Fibroblast of lung (primary cell): ENCODE results near the gene LRAT. TPM values are rescaled to one million over a fixed set of nuclear protein-coding genes. Genes with fewer than 3 reads are reported as not detected.

Experiments used
- DNase-seq, 2 donors: peaks; one replicate each; pipeline versions ENCODE4 v3.0.0 to v3.0.0-alpha.2; 2010; ENCODE audit warnings: low read depth in 2 of 2
- H2AFZ ChIP-seq: 2 replicates; pipeline ENCODE4 v1.5.1; 2012; ENCODE audit warnings: low read length, control low read depth, inconsistent platforms
- H3K27ac ChIP-seq: 2 replicates; pipeline ENCODE4 v1.5.1; 2011; ENCODE audit warnings: low read length, control low read depth; ENCODE audit not compliant: insufficient read depth
- H3K27me3 ChIP-seq: 2 replicates; pipeline ENCODE4 v1.5.1; 2011; ENCODE audit warnings: mild to moderate bottlenecking, low read length; ENCODE audit not compliant: control insufficient read depth, insufficient read depth
- H3K36me3 ChIP-seq: 2 replicates; pipeline ENCODE4 v1.5.1; 2011; ENCODE audit warnings: low read length; ENCODE audit not compliant: control insufficient read depth, insufficient read depth
- H3K4me1 ChIP-seq: 2 replicates; pipeline ENCODE4 v1.5.1; 2011; ENCODE audit warnings: low read length; ENCODE audit not compliant: control insufficient read depth, insufficient read depth; ENCODE audit errors: extremely low read depth
- H3K4me2 ChIP-seq: 2 replicates; pipeline ENCODE4 v1.5.1; 2011; ENCODE audit warnings: low read length, control low read depth; ENCODE audit not compliant: insufficient read depth; ENCODE audit errors: extremely low read depth
- H3K4me3 ChIP-seq, 4 experiments: fragments of 200-600 bp in 1 of 4; sonication (generic) in 1 of 4; replicated peaks in 1 of 4; 2 replicates each; pipeline ENCODE4 v1.5.1; 2011 to 2016; ENCODE audit warnings: low read length in 4 of 4, low read depth in 3 of 4, mild to moderate bottlenecking in 3 of 4, control low read depth in 2 of 4, inconsistent platforms in 1 of 4, mixed read lengths in 1 of 4; ENCODE audit not compliant: insufficient read depth in 1 of 4; ENCODE audit errors: control extremely low read depth in 1 of 4
- H3K79me2 ChIP-seq: 2 replicates; pipeline ENCODE4 v1.5.1; 2012; ENCODE audit warnings: mild to moderate bottlenecking, low read length, inconsistent platforms; ENCODE audit not compliant: control insufficient read depth, insufficient read depth
- H3K9ac ChIP-seq: 2 replicates; pipeline ENCODE4 v1.5.1; 2011; ENCODE audit warnings: mild to moderate bottlenecking, low read length, control low read depth; ENCODE audit not compliant: insufficient read depth
- H3K9me3 ChIP-seq: 2 replicates; pipeline ENCODE4 v1.5.1; 2012; ENCODE audit warnings: low read depth, low read length; ENCODE audit not compliant: control insufficient read depth, insufficient read depth
- H4K20me1 ChIP-seq: 2 replicates; pipeline ENCODE4 v1.5.1; 2011; ENCODE audit warnings: low read length; ENCODE audit not compliant: control insufficient read depth, insufficient read depth; ENCODE audit errors: extremely low read depth
- EZH2 ChIP-seq: IDR thresholded peaks from 2 replicates; pipeline ENCODE4 v1.5.1; 2012; ENCODE audit warnings: low read length, control low read depth, mild to moderate bottlenecking; ENCODE audit errors: missing control alignments
- polyA plus RNA-seq, 2 donors: library from polyadenylated mRNA; depleted of rRNA in 1 of 2; stranded (reverse) in 1 of 2; unstranded in 1 of 2; fragments of >200 nt; gene quantifications; 2 replicates each; pipeline ENCODE4 v1.2.1, GENCODE V29; 2011 to 2012; ENCODE audit warnings: missing spikeins in 1 of 2
- total RNA-seq: library from RNA; depleted of rRNA; stranded (reverse); fragments of >200 nt; gene quantifications from 2 replicates; pipeline ENCODE4 v1.2.1, GENCODE V29; 2014
- TF ChIP-seq, protein P1 (sequence below), 2 donors: IDR thresholded peaks in 1 of 2; conservative IDR thresholded peaks in 1 of 2; 1 replicate in 1 of 2; 2 replicates in 1 of 2; pipeline ENCODE4 v1.5.1; 2011 to 2012; ENCODE audit warnings: low read length in 2 of 2, control low read depth in 1 of 2, inconsistent platforms in 1 of 2, low read depth in 1 of 2, mild to moderate bottlenecking in 1 of 2

The LRAT gene
- total and polyA plus RNA-seq, 2 donors (not counting 1 experiment from before 2014, with no cell fraction given), result under 0.01 to 0.03 TPM

DNA sequence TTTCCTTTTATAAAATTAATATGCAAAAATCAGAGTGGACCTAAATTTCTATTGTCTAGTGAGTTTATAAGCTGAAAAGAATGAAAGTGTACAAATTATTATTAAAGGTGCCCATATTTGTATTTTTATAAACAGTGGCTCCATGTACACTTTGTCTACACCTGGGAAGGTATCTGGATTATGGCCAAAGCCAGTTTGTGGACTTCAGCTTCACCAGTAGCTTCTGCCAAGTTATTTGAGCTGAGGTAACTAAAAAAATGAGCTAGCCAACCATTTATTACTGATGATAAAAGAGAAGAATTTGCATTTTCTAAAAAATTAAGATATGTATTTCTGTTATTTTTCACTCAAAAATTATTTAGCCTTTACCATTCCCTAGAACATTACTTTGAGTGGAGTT is 32.3 kb upstream of the LRAT start:
- H3K9me3 ChIP-seq, result no peaks in the 10 kb centered on the region
- H2AFZ ChIP-seq, result no peak overlapping the region
- no peaks in the 10 kb centered on the region for H4K20me1 ChIP-seq
- H3K4me2 ChIP-seq, result no peak overlapping the region
- H3K27ac ChIP-seq, result no peak overlapping the region
- H3K27me3 ChIP-seq, result no peaks in the 10 kb centered on the region
- H3K79me2 ChIP-seq, result no peaks in the 10 kb centered on the region
- no peak overlapping the region for H3K9ac ChIP-seq
- DNase-seq, result no peak
- H3K4me1 ChIP-seq, result no peaks in the 10 kb centered on the region
- no peaks in the 10 kb centered on the region for H3K36me3 ChIP-seq
- TF ChIP-seq EZH2, result no peak
- TF ChIP-seq, protein P1, sequence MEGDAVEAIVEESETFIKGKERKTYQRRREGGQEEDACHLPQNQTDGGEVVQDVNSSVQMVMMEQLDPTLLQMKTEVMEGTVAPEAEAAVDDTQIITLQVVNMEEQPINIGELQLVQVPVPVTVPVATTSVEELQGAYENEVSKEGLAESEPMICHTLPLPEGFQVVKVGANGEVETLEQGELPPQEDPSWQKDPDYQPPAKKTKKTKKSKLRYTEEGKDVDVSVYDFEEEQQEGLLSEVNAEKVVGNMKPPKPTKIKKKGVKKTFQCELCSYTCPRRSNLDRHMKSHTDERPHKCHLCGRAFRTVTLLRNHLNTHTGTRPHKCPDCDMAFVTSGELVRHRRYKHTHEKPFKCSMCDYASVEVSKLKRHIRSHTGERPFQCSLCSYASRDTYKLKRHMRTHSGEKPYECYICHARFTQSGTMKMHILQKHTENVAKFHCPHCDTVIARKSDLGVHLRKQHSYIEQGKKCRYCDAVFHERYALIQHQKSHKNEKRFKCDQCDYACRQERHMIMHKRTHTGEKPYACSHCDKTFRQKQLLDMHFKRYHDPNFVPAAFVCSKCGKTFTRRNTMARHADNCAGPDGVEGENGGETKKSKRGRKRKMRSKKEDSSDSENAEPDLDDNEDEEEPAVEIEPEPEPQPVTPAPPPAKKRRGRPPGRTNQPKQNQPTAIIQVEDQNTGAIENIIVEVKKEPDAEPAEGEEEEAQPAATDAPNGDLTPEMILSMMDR (conservative IDR thresholded peaks at IDR 0.05 in 1 of 2, IDR thresholded peaks at IDR 0.05 in 1 of 2; ENCODE audit: low read depth in 1 of 2, low read length in 2 of 2), result no peak
- no peak overlapping the region for H3K4me3 ChIP-seq

DNA sequence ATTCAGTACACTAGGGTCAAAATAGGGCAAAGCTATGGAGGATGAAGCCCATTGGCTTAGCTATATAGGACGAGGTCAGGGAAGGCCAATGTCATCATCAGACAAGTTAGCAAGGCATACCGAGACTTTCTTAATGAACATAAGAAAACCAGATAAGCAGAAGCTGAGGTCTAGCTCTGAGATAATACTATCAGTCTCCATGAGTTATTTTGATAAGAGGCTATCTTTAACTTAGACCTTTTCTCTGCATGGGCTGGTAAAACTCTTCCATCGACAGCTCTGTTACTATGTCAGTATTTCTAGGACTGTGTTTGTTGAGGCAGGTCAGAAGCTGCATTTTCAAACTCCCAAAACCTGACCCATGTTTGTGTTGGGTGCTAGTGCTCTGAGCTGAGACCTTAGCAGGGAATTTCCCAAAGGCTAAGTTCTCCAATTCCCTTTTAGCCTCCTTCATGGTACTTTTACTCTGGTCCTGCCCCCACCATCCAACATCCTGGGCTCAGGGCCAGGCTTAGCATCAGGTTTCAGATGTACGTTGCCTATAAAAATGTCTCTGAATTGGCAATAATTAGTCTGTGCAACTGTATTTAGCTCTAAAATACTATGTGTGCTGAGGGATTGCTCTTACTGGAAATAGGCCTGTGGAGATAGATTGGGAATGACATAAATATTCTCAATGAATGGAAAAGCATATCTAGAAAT is 29.3 kb upstream of the LRAT start:
- Histone ChIP-seq H3K36me3 (no peaks in the 10 kb centered on the region), H3K79me2 (no peaks in the 10 kb centered on the region), H3K4me2 (no peak overlapping the region), H4K20me1 (no peaks in the 10 kb centered on the region), H3K9ac (no peak overlapping the region), H3K27me3 (no peaks in the 10 kb centered on the region), H3K4me1 (no peaks in the 10 kb centered on the region), H3K4me3 (no peak overlapping the region), H3K9me3 (no peaks in the 10 kb centered on the region), H2AFZ (no peak overlapping the region), H3K27ac (no peak overlapping the region)
- no peak for TF ChIP-seq EZH2
- TF ChIP-seq, protein P1 (conservative IDR thresholded peaks at IDR 0.05 in 1 of 2, IDR thresholded peaks at IDR 0.05 in 1 of 2; ENCODE audit: low read depth in 1 of 2, low read length in 2 of 2), result no peak
- peak in 1 of 2 donors; percentile 52 for DNase-seq

DNA sequence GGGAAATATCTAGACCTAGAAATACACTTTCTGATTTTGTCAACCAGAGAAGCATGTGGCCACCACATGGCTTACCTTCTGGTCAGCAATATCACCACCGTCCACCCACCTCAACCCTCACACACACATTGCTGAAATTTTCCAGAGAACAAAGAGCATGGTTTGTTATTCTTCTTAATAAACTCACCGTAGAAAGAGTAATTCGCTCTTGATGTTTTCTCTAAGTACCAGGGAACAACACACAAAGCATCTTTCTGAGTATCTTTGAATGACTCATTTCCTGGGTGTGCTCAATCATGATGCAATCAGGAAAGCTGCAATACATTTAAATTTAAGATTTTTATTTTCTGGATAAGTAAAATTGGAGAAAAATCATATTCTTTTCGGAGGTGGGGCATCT is 24.7 kb upstream of the LRAT start:
- Histone ChIP-seq H3K4me2 (no peak overlapping the region), H3K9ac (no peak overlapping the region), H3K4me1 (no peaks in the 10 kb centered on the region), H3K9me3 (no peaks in the 10 kb centered on the region), H3K79me2 (no peaks in the 10 kb centered on the region), H4K20me1 (no peaks in the 10 kb centered on the region), H3K36me3 (no peaks in the 10 kb centered on the region), H3K27ac (no peak overlapping the region), H3K4me3 (no peak overlapping the region), H3K27me3 (no peaks in the 10 kb centered on the region), H2AFZ (no peak overlapping the region)
- no peak for TF ChIP-seq EZH2
- TF ChIP-seq, protein P1 (conservative IDR thresholded peaks at IDR 0.05 in 1 of 2, IDR thresholded peaks at IDR 0.05 in 1 of 2; ENCODE audit: low read depth in 1 of 2, low read length in 2 of 2), result no peak
- peak; percentile 39 to 63 for DNase-seq
